IPS-20b (cell line): ENCODE data around the gene CCL14.
"Not testable (repeated sequence)": the region's sequence is repeated elsewhere in the genome, so short reads cannot be mapped to it uniquely, and the experiment has no call there.

Experiments used
- H3K27ac ChIP-seq: one replicate; pipeline ENCODE4 v1.5.1; 2013; ENCODE audit warnings: low read length
- H3K27me3 ChIP-seq: 2 replicates; pipeline ENCODE4 v1.6.1; 2013; ENCODE audit warnings: mild to moderate bottlenecking, low read length, inconsistent platforms; ENCODE audit not compliant: insufficient read depth
- H3K36me3 ChIP-seq: 2 replicates; pipeline ENCODE4 v1.6.1; 2013; ENCODE audit warnings: low read depth, mild to moderate bottlenecking, inconsistent platforms, low read length, moderate library complexity; ENCODE audit not compliant: insufficient read depth
- H3K4me1 ChIP-seq: 2 replicates; pipeline ENCODE4 v1.6.1; 2013; ENCODE audit warnings: mild to moderate bottlenecking, control low read depth, inconsistent platforms, low read length, moderate library complexity; ENCODE audit not compliant: insufficient read depth
- H3K4me3 ChIP-seq: 2 replicates; pipeline ENCODE4 v1.5.1; 2013; ENCODE audit warnings: mild to moderate bottlenecking, low read length, inconsistent platforms
- H3K9ac ChIP-seq: 2 replicates; pipeline ENCODE4 v1.6.1; 2013; ENCODE audit warnings: low read depth, mild to moderate bottlenecking, inconsistent platforms, low read length, moderate library complexity
- H3K9me3 ChIP-seq: 2 replicates; pipeline ENCODE4 v1.6.1; 2013; ENCODE audit warnings: mild to moderate bottlenecking, low read depth, low read length, inconsistent platforms; ENCODE audit not compliant: insufficient read depth

Gene CCL14

GRCh38 chr17:35986643-35987042, at the start of gene CCL14:
Gene CCL14 (minus strand): TSS chr17:35986729. CDS start chr17:35986649, 80 bp downstream.
- H3K27me3 ChIP-seq, result no peaks in the 10 kb centered on the region
- H3K9me3 ChIP-seq, result no peaks in the 10 kb centered on the region
- H3K36me3 ChIP-seq, result no peaks in the 10 kb centered on the region
- H3K4me3 ChIP-seq, result no peak within 1 kb of the TSS
- H3K9ac ChIP-seq, result no peak within 1 kb of the TSS
- no peaks in the 10 kb centered on the region for H3K4me1 ChIP-seq
- H3K27ac ChIP-seq, result no peak within 1 kb of the TSS

- no peak overlapping the region for H3K9ac ChIP-seq
- H3K4me1 ChIP-seq, result no peaks in the 10 kb centered on the region
- no peak overlapping the region for H3K4me3 ChIP-seq
- no peaks in the 10 kb centered on the region for H3K9me3 ChIP-seq
- no peak overlapping the region for H3K27ac ChIP-seq
- H3K27me3 ChIP-seq, result no peaks in the 10 kb centered on the region
- no peaks in the 10 kb centered on the region for H3K36me3 ChIP-seq
These were observed 49.7 kb upstream of the CCL14 start for GRCh38 chr17:36036235-36036634.

GRCh38 chr17:36034127-36034526, 47.6 kb upstream of the CCL14 start:
- Histone ChIP-seq H3K27me3 (no peaks in the 10 kb centered on the region; the same call in 1 of the 2 replicates), H3K27ac (no peak overlapping the region), H3K9me3 (no peaks in the 10 kb centered on the region), H3K4me3 (no peak overlapping the region), H3K36me3 (no peaks in the 10 kb centered on the region), H3K9ac (no peak overlapping the region), H3K4me1 (no peaks in the 10 kb centered on the region)

- Histone ChIP-seq H3K4me1 (no peaks in the 10 kb centered on the region), H3K9me3 (no peaks in the 10 kb centered on the region), H3K27me3 (no peaks in the 10 kb centered on the region; the same call in 1 of the 2 replicates), H3K9ac (no peak overlapping the region), H3K4me3 (no peak overlapping the region), H3K36me3 (no peaks in the 10 kb centered on the region), H3K27ac (no peak overlapping the region)
These were observed 44.4 kb upstream of the CCL14 start for GRCh38 chr17:36030956-36031355.

GRCh38 chr17:36027761-36028160, 41.2 kb upstream of the CCL14 start:
- Histone ChIP-seq H3K27ac (no peak overlapping the region), H3K4me3 (no peak overlapping the region), H3K4me1 (no peaks in the 10 kb centered on the region), H3K36me3 (no peaks in the 10 kb centered on the region), H3K27me3 (no peaks in the 10 kb centered on the region; the same call in 1 of the 2 replicates), H3K9ac (no peak overlapping the region; the same call in 1 of the 2 replicates), H3K9me3 (no peaks in the 10 kb centered on the region)

GRCh38 chr17:36024106-36024869, 37.8 kb upstream of the CCL14 start:
- Histone ChIP-seq H3K4me1 (no peaks in the 10 kb centered on the region), H3K27ac (no peak overlapping the region), H3K9me3 (no peaks in the 10 kb centered on the region), H3K36me3 (no peaks in the 10 kb centered on the region), H3K4me3 (no peak overlapping the region), H3K9ac (no peak overlapping the region), H3K27me3 (no peaks in the 10 kb centered on the region)

GRCh38 chr17:36019423-36019822, 32.9 kb upstream of the CCL14 start:
- Histone ChIP-seq H3K27me3 (no peaks in the 10 kb centered on the region; the same call in 1 of the 2 replicates), H3K4me1 (no peaks in the 10 kb centered on the region), H3K4me3 (no peak overlapping the region), H3K9me3 (no peaks in the 10 kb centered on the region), H3K9ac (no peak overlapping the region), H3K27ac (no peak overlapping the region), H3K36me3 (no peaks in the 10 kb centered on the region)

- H3K9me3 ChIP-seq, result no peaks in the 10 kb centered on the region
- no peaks in the 10 kb centered on the region for H3K4me1 ChIP-seq
- no peak within 1 kb of the TSS for H3K27ac ChIP-seq
- H3K4me3 ChIP-seq, result no peak within 1 kb of the TSS
- no peak within 1 kb of the TSS for H3K9ac ChIP-seq
- H3K36me3 ChIP-seq, result no peaks in the 10 kb centered on the region
- H3K27me3 ChIP-seq, result no peaks in the 10 kb centered on the region; the same call in 1 of the 2 replicates
These were observed 31.3 kb upstream of the CCL14 start, which contains the start of gene CCL23 for GRCh38 chr17:36017799-36018198. Gene CCL23 (minus strand): TSS chr17:36017972. CDS start chr17:36017897, 75 bp downstream.

- Histone ChIP-seq H3K9ac (no peak overlapping the region), H3K4me1 (no peaks in the 10 kb centered on the region), H3K36me3 (no peaks in the 10 kb centered on the region), H3K4me3 (no peak overlapping the region), H3K27ac (no peak overlapping the region), H3K9me3 (no peaks in the 10 kb centered on the region), H3K27me3 (no peaks in the 10 kb centered on the region; the same call in 1 of the 2 replicates)
These were observed 30.0 kb upstream of the CCL14 start for GRCh38 chr17:36016555-36016954.

- not testable (repeated sequence) for H3K27ac ChIP-seq, H3K27me3 ChIP-seq
These were observed 29.4 kb upstream of the CCL14 start for GRCh38 chr17:36015895-36016294.

GRCh38 chr17:36014946-36015345, 28.4 kb upstream of the CCL14 start:
- no peak overlapping the region for H3K9ac ChIP-seq
- no peaks in the 10 kb centered on the region; the same call in 1 of the 2 replicates for H3K27me3 ChIP-seq
- H3K4me1 ChIP-seq, result no peaks in the 10 kb centered on the region
- peaks cover 5% of the 10 kb centered on the region for H3K9me3 ChIP-seq
- H3K36me3 ChIP-seq, result no peaks in the 10 kb centered on the region
- no peak overlapping the region for H3K4me3 ChIP-seq
- no peak overlapping the region for H3K27ac ChIP-seq

More at GRCh38 chr17:36015895-36016294, 29.4 kb upstream of the CCL14 start:
- H3K9me3 ChIP-seq, H3K9ac ChIP-seq, H3K36me3 ChIP-seq, H3K4me1 ChIP-seq, H3K4me3 ChIP-seq: not testable (repeated sequence)

- H3K9ac ChIP-seq, result no peak overlapping the region
- no peak overlapping the region for H3K27ac ChIP-seq
- H3K4me1 ChIP-seq, result no peaks in the 10 kb centered on the region
- no peaks in the 10 kb centered on the region for H3K27me3 ChIP-seq
- no peak overlapping the region for H3K4me3 ChIP-seq
- H3K9me3 ChIP-seq, result peaks cover 18% of the 10 kb centered on the region
- no peaks in the 10 kb centered on the region for H3K36me3 ChIP-seq
These were observed 24.7 kb upstream of the CCL14 start for GRCh38 chr17:36011201-36011600.
